Stimulated activated CD8-positive, alpha-beta memory T cell treated with anti-CD3 and anti-CD28 coated beads, Interleukin-2, amount 100 ng/mL, for 1 hour (primary cell): ENCODE data around the gene INS.
A peak's percentile ranks its signal among the peaks of the same experiment; 100 is the strongest.
"Not testable (repeated sequence)": the region's sequence is repeated elsewhere in the genome, so short reads cannot be mapped to it uniquely, and the experiment has no call there.

Experiments used
- DNase-seq, 2 donors: peaks; one replicate each; pipeline ENCODE4 v3.0.0-alpha.2; 2020; ENCODE audit warnings: low read depth in 2 of 2

The INS gene

GRCh38 chr11:2198621-2199365 is 37.8 kb upstream of the INS start:
- DNase-seq = no peak

- DNase-seq = no peak
These were observed 36.9 kb upstream of the INS start for GRCh38 chr11:2197771-2198520.

DNA sequence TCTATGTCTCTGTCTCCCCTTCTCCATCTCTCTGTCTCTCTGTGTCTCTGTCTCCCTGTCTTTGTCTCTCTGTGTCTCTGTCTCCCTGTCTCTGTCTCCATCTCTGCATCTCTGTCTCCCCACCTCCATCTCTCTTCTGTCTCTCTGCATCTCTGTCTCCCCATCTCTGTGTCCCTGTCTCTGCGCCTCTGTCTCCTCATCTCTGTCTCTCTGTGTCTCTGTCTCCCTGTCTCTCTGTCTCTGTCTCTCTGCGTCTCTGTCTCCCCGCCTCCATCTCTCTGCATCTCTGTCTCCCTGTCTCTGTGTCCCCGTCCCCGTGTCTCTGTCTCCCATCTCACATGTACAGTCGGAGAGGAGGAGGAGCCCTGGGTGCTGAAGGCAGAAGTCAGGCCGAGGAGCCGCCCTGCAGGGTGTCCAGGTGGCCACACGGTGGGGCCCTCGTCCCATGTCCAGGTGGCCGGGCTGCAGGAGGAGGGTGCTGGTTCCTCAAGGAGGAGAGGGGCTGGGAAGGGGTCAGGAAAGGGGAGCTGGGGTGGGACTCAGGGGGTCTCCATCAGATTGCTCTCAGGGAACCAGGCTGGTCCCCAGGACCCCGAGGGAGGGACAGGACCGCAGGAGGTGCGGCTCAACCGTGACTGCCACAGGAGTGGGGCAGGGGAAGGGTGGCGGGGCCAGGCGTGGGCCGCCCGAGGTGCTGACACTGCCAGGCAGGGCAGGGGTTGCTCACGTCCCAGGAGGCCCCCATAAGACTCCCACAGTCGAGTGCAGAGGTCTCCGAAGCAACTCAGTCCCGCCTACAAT is 36.2 kb upstream of the INS start:
- DNase-seq = peak; percentile 38 to 52

- no peak for DNase-seq
These were observed 34.7 kb upstream of the INS start for GRCh38 chr11:2195756-2196088.

GRCh38 chr11:2194877-2195755 is 34.1 kb upstream of the INS start:
- peak in 1 of 2 donors; percentile 19 for DNase-seq

DNA sequence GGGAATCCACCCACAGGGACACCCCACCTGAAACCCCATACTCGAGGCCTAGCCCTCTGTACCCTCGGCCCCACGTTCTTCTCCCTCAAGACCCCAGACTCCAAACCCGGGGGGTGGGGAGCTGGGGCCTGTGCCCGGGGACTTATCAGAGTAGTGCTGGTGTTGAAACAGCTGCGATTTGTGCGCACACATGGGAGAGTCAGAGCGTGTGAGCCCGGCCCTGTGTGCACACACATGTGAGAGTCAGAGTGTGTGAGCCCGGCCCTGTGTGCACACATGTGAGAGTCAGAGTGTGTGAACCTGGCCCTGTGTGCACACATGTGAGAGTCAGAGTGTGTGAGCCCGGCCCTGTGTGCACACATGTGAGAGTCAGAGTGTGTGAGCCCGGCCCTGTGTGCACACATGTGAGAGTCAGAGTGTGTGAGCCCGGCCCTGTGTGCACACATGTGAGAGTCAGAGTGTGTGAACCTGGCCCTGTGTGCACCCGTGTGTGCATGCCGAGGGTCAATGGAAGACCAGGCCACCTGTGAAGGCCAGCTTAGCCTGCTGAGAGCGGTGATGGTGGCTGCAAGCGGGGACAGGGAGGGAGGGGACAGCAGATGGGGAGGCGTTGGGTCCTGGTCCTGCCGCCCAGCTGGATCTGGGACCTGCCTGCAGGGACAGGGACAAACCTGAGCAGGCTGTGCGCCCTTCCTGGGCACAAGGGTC is 33.0 kb upstream of the INS start:
- DNase-seq = not testable (repeated sequence)

- no peak for DNase-seq
These were observed 32.3 kb upstream of the INS start for GRCh38 chr11:2193099-2193887.

- no peak for DNase-seq
These were observed 31.4 kb upstream of the INS start for GRCh38 chr11:2192435-2192834.

- no peak for DNase-seq
These were observed 30.9 kb upstream of the INS start for GRCh38 chr11:2191883-2192282.

DNA sequence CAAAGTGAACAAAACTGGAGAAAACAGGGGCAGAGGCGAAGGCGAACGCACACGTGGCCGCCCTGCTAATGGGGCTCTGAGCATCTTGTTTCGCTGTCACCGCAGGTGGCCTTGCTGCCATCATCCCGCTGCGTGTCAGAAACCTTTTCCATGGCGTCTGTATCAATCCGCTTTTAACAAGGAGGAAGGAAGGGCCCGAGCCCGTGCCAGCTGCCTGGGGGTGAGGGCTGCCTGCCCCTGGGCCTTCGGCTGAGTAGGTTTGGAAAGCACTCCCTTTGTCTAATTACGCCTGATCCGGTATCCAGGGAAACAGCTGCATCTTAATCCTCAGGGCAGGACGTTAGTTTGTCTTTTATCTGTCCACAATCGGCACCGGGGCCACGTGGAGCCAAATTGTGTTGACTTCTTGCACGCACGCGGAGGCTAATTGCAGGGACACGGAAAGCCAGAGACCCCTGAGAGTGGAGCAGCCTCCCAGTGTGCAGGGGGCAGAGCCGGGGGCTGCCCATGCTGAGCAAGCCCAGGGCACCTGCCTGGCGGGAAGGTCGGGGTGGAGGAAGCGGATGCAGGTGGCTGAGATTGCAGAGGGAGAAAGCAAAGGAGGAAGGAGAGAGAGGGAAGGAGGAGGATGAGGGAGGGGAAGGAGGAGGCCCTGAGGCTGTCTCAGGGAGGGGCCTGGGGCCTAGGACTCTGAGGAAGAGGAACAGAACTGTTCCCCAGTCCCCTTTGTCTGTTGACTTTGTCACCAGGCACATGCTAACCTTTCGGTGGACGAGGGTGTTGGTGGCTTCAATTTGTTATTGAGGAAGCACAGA is 29.9 kb upstream of the INS start:
- DNase-seq = no peak

DNA sequence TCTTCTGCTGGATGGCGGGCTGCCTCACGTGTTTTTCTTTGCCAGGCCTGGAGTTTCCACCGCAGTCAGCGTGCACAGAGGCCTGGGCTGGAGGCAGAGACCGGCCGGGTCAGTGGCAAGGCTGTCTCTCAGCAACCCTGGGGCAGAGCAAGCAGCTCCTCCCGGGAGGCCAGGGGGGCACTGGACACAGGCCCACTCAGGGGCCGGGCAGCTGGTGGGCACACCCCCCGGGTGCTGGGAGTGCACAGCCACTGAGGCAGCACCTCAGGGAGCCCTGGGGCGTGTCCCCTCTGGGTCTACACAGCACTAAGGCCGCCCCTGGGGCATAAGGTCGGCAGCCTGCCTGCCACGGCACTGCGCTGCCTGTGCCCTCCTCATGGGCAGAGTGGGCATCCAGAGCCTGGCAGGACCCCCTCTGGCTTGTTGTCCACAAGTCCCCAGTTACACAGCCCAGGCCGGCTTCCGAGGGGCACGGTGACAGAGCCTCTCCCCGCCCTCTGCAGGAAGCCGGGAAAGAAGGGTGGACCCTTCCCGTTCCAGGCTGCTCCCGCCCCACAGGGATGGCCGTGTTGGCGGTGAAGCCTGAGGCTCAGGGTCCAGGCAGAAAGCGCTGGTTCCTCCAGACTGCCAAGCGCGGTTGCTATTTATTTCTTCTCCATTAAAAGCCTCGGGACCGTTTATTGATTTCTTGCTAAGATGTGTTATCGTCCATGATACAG is 29.1 kb upstream of the INS start:
- DNase-seq = no peak

GRCh38 chr11:2188745-2189144 is 27.7 kb upstream of the INS start:
- DNase-seq = no peak

DNA sequence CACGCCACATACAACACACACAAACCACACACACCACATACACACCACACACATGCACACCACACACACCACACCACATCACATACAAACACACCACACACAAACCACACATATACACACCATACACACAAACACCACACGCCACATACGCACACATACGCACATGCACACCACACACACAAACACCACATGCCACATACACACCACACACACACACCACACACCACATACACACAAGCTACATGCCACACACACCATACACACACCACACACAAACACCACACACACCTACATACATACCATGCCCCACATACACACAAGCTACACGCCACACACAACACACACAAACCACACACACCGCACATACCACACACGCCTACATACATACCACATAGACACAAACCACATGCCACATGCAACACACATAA is 26.3 kb upstream of the INS start:
- DNase-seq = no peak

DNA sequence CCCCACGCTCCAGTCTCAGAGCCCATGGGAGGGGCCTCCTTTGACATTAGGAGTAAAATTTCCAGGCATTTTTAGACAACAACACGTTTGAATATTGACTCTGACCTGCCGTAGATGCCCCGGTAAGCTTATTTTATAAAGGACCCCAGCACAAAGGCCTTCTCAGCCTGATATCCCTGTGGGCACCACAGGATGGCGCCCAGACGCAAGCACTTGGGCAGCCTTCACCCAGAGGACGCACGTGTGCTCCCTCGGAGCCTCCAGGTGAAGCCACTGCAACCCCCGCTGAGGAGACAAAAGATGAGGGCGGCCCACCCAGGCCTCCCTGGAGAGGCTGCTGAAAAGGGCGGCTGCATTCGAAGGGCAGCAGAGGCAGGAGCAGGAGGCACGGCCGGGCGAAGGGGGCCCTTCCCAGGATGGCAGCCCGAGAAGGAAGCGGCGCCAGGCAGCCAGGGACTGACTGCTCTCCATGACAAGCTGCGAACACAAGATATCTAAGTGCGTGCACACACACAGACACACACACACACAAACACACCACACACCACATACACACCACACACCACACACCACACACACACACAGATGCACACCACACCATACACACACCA is 25.8 kb upstream of the INS start:
- peak; percentile 18 to 24 for DNase-seq

GRCh38 chr11:2185324-2186085 is 24.5 kb upstream of the INS start:
- DNase-seq = no peak

DNA sequence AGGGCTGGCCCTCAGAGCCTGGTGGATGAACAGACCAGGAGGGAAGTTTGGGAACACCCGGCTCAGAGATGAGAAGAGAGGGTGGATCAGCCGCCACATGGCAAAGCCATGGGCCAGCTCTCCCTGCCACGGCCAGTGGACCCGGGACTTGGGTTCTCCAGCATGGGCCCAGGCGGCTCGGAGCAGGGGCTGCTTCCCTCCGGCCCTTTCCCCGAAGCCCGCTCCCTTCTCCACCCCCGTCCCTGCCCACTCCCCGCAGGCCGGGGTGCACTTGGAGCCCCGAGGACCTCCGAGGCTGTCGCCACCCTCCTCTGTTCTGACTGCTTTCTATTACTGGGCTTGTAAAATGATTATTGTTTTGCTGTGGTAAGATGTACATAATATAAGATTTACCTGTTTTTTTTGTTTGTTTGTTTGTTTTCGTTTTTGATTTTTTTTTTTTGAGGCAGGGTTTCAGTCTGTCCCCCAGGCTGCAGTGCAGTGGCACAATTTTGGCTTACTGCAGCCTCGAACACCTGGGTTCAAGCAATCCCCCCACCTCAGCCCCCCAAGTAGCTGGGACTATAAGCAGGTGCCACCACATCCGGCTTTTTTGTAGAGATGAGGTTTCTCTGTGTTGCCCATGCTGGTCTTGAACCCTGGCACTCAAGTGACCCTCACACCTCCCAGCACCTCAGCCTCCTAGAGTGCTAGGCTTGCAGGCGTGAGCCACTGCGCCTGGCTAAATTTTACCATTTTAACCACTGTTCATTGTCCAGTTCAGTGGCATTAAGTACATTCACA is 21.9 kb upstream of the INS start:
- no peak for DNase-seq

GRCh38 chr11:2182075-2182474 is 21.1 kb upstream of the INS start:
- DNase-seq = no peak
